Measurements from ENCODE around the gene SYN1.

- no peak for TF ChIP-seq MYC (IDR thresholded peaks at IDR 0.05; ENCODE audit: low read depth, low read length)
- TF ChIP-seq POLR2A (IDR thresholded peaks at IDR 0.05; ENCODE audit: extremely low read depth, insufficient read length) = no peak
- TF ChIP-seq CTCF (IDR thresholded peaks at IDR 0.05; ENCODE audit: low read depth, low read length) = no peak
- TF ChIP-seq MAX (IDR thresholded peaks at IDR 0.05; ENCODE audit: low read depth, low read length) = no peak
Measured at GRCh38 chrX:47587906-47588735, 31.5 kb downstream of the SYN1 start.

All from NB4 (cell line).